Breast epithelium (tissue), 3 donors: ENCODE results near the gene SNX15.

Experiments used
- POLR2A ChIP-seq: fragments of 450-650 bp; IDR thresholded peaks from one replicate; pipeline ENCODE4 v1.6.1; 2016; ENCODE audit warnings: antibody characterized with exemption, mild to moderate bottlenecking, moderate library complexity
- POLR2AphosphoS5 ChIP-seq, 3 donors: sonication (generic); formaldehyde crosslinking; IDR thresholded peaks; one replicate each; pipeline ENCODE4 v1.6.1; 2017; ENCODE audit warnings: antibody characterized with exemption in 3 of 3
- TF ChIP-seq, protein P1 (sequence below), 3 donors: fragments of 450-650 bp; IDR thresholded peaks; one replicate each; pipeline ENCODE4 v1.5.1; 2016 to 2017; ENCODE audit warnings: antibody characterized with exemption in 3 of 3, mild to moderate bottlenecking in 3 of 3, moderate library complexity in 3 of 3

DNA sequence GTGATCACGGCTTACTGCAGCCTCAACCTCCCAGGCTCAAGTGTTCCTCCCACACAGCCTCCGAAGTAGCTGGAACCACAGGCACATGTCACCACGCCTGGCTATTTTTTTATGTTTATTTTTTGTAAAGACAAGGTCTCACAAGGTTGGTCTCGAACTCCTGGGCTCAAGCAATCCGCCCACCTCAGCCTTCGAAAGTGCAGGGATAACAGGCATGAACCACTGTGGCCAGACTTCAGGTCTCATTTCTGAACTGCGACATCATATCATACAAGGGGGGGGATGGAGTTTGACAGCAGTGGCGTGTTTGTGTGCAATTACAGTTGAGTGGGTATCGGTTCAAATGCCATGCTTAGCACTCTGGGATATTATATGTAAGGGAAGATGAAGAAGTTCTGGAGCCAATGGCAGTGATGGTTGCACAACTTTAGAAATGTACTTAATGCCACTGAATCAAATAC lies 24.2 kb downstream of the SNX15 start:
- TF ChIP-seq, protein P1, sequence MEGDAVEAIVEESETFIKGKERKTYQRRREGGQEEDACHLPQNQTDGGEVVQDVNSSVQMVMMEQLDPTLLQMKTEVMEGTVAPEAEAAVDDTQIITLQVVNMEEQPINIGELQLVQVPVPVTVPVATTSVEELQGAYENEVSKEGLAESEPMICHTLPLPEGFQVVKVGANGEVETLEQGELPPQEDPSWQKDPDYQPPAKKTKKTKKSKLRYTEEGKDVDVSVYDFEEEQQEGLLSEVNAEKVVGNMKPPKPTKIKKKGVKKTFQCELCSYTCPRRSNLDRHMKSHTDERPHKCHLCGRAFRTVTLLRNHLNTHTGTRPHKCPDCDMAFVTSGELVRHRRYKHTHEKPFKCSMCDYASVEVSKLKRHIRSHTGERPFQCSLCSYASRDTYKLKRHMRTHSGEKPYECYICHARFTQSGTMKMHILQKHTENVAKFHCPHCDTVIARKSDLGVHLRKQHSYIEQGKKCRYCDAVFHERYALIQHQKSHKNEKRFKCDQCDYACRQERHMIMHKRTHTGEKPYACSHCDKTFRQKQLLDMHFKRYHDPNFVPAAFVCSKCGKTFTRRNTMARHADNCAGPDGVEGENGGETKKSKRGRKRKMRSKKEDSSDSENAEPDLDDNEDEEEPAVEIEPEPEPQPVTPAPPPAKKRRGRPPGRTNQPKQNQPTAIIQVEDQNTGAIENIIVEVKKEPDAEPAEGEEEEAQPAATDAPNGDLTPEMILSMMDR (IDR thresholded peaks at IDR 0.05): no peak
- TF ChIP-seq POLR2AphosphoS5 (IDR thresholded peaks at IDR 0.05) (no peak), POLR2A (no peak)
